K562 (cell line): ENCODE results near the gene EIF4G2. TPM values are rescaled to one million over a fixed set of nuclear protein-coding genes. Genes with fewer than 3 reads are reported as not detected.

Experiments
- BCL6 ChIP-seq: fragments of 250-450 bp; sonication (Bioruptor Pico); IDR thresholded peaks from 2 replicates; pipeline ENCODE4 v1.4.0; 2020
- CBX2 ChIP-seq: fragments of 200-600 bp; sonication (generic); IDR thresholded peaks from one replicate; pipeline ENCODE4 v1.6.1; 2012; ENCODE audit warnings: mild to moderate bottlenecking, low read length, inconsistent platforms; ENCODE audit not compliant: insufficient read depth, poor library complexity, severe bottlenecking
- ETS2 ChIP-seq: IDR thresholded peaks from 2 replicates; pipeline ENCODE4 v1.6.1; 2016; ENCODE audit warnings: borderline replicate concordance, missing genetic modification characterization, mild to moderate bottlenecking, moderate library complexity, missing compliant biosample characterization; ENCODE audit not compliant: poor library complexity, severe bottlenecking
- FOXK1 ChIP-seq: sonication (generic); formaldehyde crosslinking; IDR thresholded peaks from 2 replicates; pipeline ENCODE4 v1.8.0; 2022; ENCODE audit warnings: missing genetic modification reagents, mild to moderate bottlenecking, borderline replicate concordance
- GABPB1 ChIP-seq: sonication (generic); formaldehyde crosslinking; IDR thresholded peaks from 2 replicates; pipeline ENCODE4 v1.8.0; 2022; ENCODE audit warnings: mild to moderate bottlenecking, missing genetic modification reagents
- HMGN3 ChIP-seq: IDR thresholded peaks from 2 replicates; pipeline ENCODE4 v1.6.1; 2011; ENCODE audit warnings: borderline replicate concordance, low read depth, mild to moderate bottlenecking, mixed read lengths, low read length; ENCODE audit not compliant: insufficient read length; ENCODE audit errors: extremely low read depth
- MTA3 ChIP-seq: fragments of 450-650 bp; formaldehyde crosslinking; IDR thresholded peaks from 2 replicates; pipeline ENCODE4 v1.6.1; 2017; ENCODE audit warnings: mild to moderate bottlenecking, borderline replicate concordance
- PHB2 ChIP-seq: fragments of 450-650 bp; IDR thresholded peaks from 2 replicates; pipeline ENCODE4 v1.6.1; 2017; ENCODE audit warnings: low read depth
- POLR3A ChIP-seq: IDR thresholded peaks from 2 replicates; pipeline ENCODE4 v1.6.1; 2011; ENCODE audit warnings: borderline replicate concordance, mild to moderate bottlenecking, moderate library complexity; ENCODE audit not compliant: insufficient read length, insufficient read depth; ENCODE audit errors: extremely low read depth
- PRMT5 ChIP-seq: sonication (generic); formaldehyde crosslinking; IDR thresholded peaks from 2 replicates; pipeline ENCODE4 v1.5.0; 2020; ENCODE audit warnings: missing genetic modification reagents
- PRPF4 ChIP-seq: fragments of 200-400 bp; formaldehyde crosslinking; IDR thresholded peaks from one replicate; pipeline ENCODE4 v1.6.1; 2017; ENCODE audit warnings: low read length, low read depth, mild to moderate bottlenecking; ENCODE audit not compliant: insufficient read depth, poor library complexity, severe bottlenecking
- PTRF ChIP-seq: fragments of 450-650 bp; IDR thresholded peaks from 2 replicates; pipeline ENCODE4 v1.6.1; 2016; ENCODE audit warnings: mild to moderate bottlenecking, missing genetic modification characterization, missing compliant biosample characterization
- STAT5A ChIP-seq: IDR thresholded peaks from 2 replicates; pipeline ENCODE4 v1.6.1; 2012; ENCODE audit warnings: low read length, inconsistent platforms, borderline replicate concordance
- TCF3 ChIP-seq: sonication (generic); formaldehyde crosslinking; IDR thresholded peaks from 2 replicates; pipeline ENCODE4 v1.4.0; 2020; ENCODE audit warnings: mild to moderate bottlenecking, missing genetic modification reagents
- TSC22D4 ChIP-seq: fragments of 450-650 bp; IDR thresholded peaks from 2 replicates; pipeline ENCODE4 v1.6.1; 2016; ENCODE audit warnings: missing genetic modification characterization, missing biosample characterization, control low read depth
- WHSC1 ChIP-seq: IDR thresholded peaks from one replicate; pipeline ENCODE4 v1.6.1; 2012; ENCODE audit warnings: low read length, control low read depth, inconsistent platforms
- ZFP91 ChIP-seq: sonication (generic); formaldehyde crosslinking; IDR thresholded peaks from 2 replicates; pipeline ENCODE4 v1.8.0; 2022; ENCODE audit warnings: mild to moderate bottlenecking, missing genetic modification reagents
- polyA plus RNA-seq, 8 experiments: library from polyadenylated mRNA; depleted of rRNA in 4 of 8; stranded (reverse) in 5 of 8; unstranded in 3 of 8; fragments of >200 nt; fragmentation: Nextera tagmentation in 2 of 8; fragmentation: Illumina TruSeq in 1 of 8; extraction: Ambion mirVana in 2 of 8; extraction: Trizol in 1 of 8; gene quantifications; 2 replicates each; pipeline versions ENCODE4 v1.2.1 to v1.2.3, GENCODE V29; 2011 to 2014; ENCODE audit warnings: inconsistent platforms in 1 of 8, missing spikeins in 1 of 8
- total RNA-seq, 7 experiments: library from RNA; depleted of rRNA in 6 of 7; stranded (reverse); fragments of >200 nt in 6 of 7; fragmentation: Illumina TruSeq in 2 of 7; extraction: Trizol in 2 of 7; gene quantifications; 2 replicates each; pipeline versions ENCODE4 v1.2.1 to v1.2.3, GENCODE V29; 2011 to 2021; ENCODE audit warnings: low replicate concordance in 1 of 7
- TF ChIP-seq, protein P1 (sequence below): fragments of 200-800 bp; sonication (Bioruptor generic); IDR thresholded peaks from 2 replicates; pipeline ENCODE4 v1.6.1; 2017; ENCODE audit warnings: missing genetic modification characterization, missing compliant biosample characterization
- TF ChIP-seq, protein P2 (sequence below): fragments of 450-650 bp; formaldehyde crosslinking; conservative IDR thresholded peaks from 2 replicates; pipeline ENCODE4 v1.4.0; 2022; ENCODE audit warnings: mild to moderate bottlenecking, missing genetic modification characterization
- TF ChIP-seq, protein P3 (sequence below): sonication (generic); formaldehyde crosslinking; IDR thresholded peaks from 2 replicates; pipeline ENCODE4 v1.8.1; 2023; ENCODE audit warnings: mild to moderate bottlenecking, missing genetic modification reagents
- TF ChIP-seq, protein P4 (sequence below): fragments of 250-450 bp; sonication (Bioruptor Pico); IDR thresholded peaks from 2 replicates; pipeline ENCODE4 v1.8.0; 2021; ENCODE audit warnings: borderline replicate concordance, mild to moderate bottlenecking, moderate library complexity; ENCODE audit not compliant: poor library complexity, severe bottlenecking

EIF4G2 gene
- total and polyA plus RNA-seq, 9 of the 15 experiments (the other 6 are each of a cell fraction or from before 2014, with no cell fraction given), result 206 to 790 (median 646) TPM

- TF ChIP-seq POLR3A (no peak), PRPF4 (no peak), HMGN3 (peak; percentile 83), PRMT5 (CRISPR knock-in tag) (no peak), ETS2 (tag) (no peak), TCF3 (peak; percentile 39; the same call in 1 of the 2 replicates), MTA3 (peak; percentile 88; the same call in 1 of the 2 replicates), FOXK1 (CRISPR knock-in tag) (peak; percentile 90; the same call in 1 of the 2 replicates), WHSC1 (no peak), ZFP91 (CRISPR knock-in tag) (no peak), GABPB1 (CRISPR knock-in tag) (peak; percentile 99), TSC22D4 (tag) (no peak), STAT5A (no peak; the same call in 1 of the 2 replicates), CBX2 (no peak), PTRF (tag) (no peak), BCL6 (no peak), PHB2 (no peak)
- TF ChIP-seq, protein P1, sequence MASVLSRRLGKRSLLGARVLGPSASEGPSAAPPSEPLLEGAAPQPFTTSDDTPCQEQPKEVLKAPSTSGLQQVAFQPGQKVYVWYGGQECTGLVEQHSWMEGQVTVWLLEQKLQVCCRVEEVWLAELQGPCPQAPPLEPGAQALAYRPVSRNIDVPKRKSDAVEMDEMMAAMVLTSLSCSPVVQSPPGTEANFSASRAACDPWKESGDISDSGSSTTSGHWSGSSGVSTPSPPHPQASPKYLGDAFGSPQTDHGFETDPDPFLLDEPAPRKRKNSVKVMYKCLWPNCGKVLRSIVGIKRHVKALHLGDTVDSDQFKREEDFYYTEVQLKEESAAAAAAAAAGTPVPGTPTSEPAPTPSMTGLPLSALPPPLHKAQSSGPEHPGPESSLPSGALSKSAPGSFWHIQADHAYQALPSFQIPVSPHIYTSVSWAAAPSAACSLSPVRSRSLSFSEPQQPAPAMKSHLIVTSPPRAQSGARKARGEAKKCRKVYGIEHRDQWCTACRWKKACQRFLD (CRISPR knock-in tag), result no peak
- TF ChIP-seq, protein P2, sequence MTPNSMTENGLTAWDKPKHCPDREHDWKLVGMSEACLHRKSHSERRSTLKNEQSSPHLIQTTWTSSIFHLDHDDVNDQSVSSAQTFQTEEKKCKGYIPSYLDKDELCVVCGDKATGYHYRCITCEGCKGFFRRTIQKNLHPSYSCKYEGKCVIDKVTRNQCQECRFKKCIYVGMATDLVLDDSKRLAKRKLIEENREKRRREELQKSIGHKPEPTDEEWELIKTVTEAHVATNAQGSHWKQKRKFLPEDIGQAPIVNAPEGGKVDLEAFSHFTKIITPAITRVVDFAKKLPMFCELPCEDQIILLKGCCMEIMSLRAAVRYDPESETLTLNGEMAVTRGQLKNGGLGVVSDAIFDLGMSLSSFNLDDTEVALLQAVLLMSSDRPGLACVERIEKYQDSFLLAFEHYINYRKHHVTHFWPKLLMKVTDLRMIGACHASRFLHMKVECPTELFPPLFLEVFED, result no peak
- TF ChIP-seq, protein P3, sequence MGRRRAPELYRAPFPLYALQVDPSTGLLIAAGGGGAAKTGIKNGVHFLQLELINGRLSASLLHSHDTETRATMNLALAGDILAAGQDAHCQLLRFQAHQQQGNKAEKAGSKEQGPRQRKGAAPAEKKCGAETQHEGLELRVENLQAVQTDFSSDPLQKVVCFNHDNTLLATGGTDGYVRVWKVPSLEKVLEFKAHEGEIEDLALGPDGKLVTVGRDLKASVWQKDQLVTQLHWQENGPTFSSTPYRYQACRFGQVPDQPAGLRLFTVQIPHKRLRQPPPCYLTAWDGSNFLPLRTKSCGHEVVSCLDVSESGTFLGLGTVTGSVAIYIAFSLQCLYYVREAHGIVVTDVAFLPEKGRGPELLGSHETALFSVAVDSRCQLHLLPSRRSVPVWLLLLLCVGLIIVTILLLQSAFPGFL, result peak; percentile 70; the same call in 1 of the 2 replicates
- TF ChIP-seq, protein P4, sequence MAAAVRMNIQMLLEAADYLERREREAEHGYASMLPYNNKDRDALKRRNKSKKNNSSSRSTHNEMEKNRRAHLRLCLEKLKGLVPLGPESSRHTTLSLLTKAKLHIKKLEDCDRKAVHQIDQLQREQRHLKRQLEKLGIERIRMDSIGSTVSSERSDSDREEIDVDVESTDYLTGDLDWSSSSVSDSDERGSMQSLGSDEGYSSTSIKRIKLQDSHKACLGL, result no peak
Measured at GRCh38 chr11:10750838-10751580, 57.7 kb downstream of the EIF4G2 start, which contains the start of gene CTR9 (continued).
